HG02623 (cell line): Measurements from ENCODE around the gene ZIC4.

Experiments used
- ATAC-seq: cut with Tn5 transposase; IDR thresholded peaks from one replicate; pipeline ENCODE4 v1.9.1; 2021; ENCODE audit warnings: moderate library complexity; ENCODE audit not compliant: unreplicated experiment

Gene ZIC4

GRCh38 chr3:147405231-147406027 is 914 bp downstream of the ZIC4 start:
- ATAC-seq, result no peak

GRCh38 chr3:147404800-147405230 is 1.5 kb downstream of the ZIC4 start:
- ATAC-seq, result no peak

- no peak for ATAC-seq
These were observed 2.1 kb downstream of the ZIC4 start for GRCh38 chr3:147404000-147404799.

GRCh38 chr3:147403511-147403910 is 2.8 kb downstream of the ZIC4 start:
- ATAC-seq, result no peak

- no peak for ATAC-seq
These were observed 4.2 kb downstream of the ZIC4 start for GRCh38 chr3:147402159-147402558.

GRCh38 chr3:147401421-147401820 is 4.9 kb downstream of the ZIC4 start:
- no peak for ATAC-seq

GRCh38 chr3:147400999-147401398 is 5.3 kb downstream of the ZIC4 start:
- no peak for ATAC-seq

GRCh38 chr3:147400111-147400510 is 6.2 kb downstream of the ZIC4 start:
- ATAC-seq, result no peak

GRCh38 chr3:147398813-147399534 is 7.4 kb downstream of the ZIC4 start:
- no peak for ATAC-seq

GRCh38 chr3:147397875-147398812 is 8.2 kb downstream of the ZIC4 start:
- ATAC-seq, result no peak

GRCh38 chr3:147397155-147397874 is 9.0 kb downstream of the ZIC4 start:
- no peak for ATAC-seq

- no peak for ATAC-seq
These were observed 9.7 kb downstream of the ZIC4 start for GRCh38 chr3:147396712-147397046.

GRCh38 chr3:147395899-147396711 is 10.2 kb downstream of the ZIC4 start:
- ATAC-seq, result no peak

GRCh38 chr3:147394884-147395225 is 11.5 kb downstream of the ZIC4 start:
- no peak for ATAC-seq

GRCh38 chr3:147393943-147394883 is 12.1 kb downstream of the ZIC4 start:
- no peak for ATAC-seq

GRCh38 chr3:147393261-147393942 is 12.9 kb downstream of the ZIC4 start:
- ATAC-seq, result no peak

- no peak for ATAC-seq
These were observed 13.8 kb downstream of the ZIC4 start for GRCh38 chr3:147392625-147392946.
